ENCODE measurements around the gene GMDS.

The GMDS gene

DNA sequence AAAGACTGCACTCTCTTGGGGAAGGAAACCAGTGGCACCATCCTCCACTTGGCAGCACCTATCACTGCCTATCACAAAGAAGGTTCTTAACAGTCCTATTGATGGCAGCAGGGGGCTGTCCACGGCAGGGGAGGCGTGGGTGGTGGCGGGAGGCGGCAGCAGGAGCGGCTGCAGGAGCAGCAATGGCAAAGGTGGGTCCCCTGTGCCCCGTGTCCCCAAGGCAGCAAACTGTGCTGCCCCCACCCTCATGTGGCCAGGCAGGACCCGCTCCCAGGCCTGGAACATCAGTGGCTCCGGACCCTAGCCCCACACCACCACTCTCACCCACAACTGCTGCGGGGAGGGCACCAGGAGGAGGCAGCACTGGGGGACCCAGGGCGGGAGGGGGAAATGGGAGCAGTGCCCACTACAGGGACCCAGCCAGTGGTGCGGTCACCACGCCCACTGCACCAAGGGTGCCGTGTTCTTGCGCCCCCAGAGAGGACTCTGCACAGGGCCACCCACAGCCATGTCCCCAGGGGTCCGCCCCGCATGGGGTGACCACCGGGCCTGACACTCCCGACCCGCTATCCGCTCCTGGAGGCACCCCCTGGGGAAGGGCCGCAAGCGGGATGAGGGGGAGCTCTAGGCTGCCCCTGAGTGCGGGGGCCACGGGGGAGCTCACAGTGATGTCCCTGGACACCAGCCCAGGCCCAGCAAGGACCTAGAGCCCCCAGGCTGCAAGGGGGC lies 54.6 kb downstream of the GMDS start:
- Histone ChIP-seq H3K4me3 (ENCODE audit: low read length in 2 of 2) (no peak overlapping the region), H3K4me1 (ENCODE audit: control insufficient read depth, insufficient read depth, low read length) (no peaks in the 10 kb centered on the region), H3K27me3 (ENCODE audit: control insufficient read depth in 1 of 2, insufficient read depth in 2 of 2, low read length in 2 of 2) (no peaks in the 10 kb centered on the region), H3K9ac (ENCODE audit: low read length in 2 of 2) (no peak overlapping the region), H3K9me3 (ENCODE audit: control insufficient read depth in 2 of 2, low read length in 2 of 2) (no peaks in the 10 kb centered on the region), H3K36me3 (ENCODE audit: control insufficient read depth in 2 of 2, insufficient read depth in 2 of 2, low read length in 2 of 2) (no peaks in the 10 kb centered on the region), H3K27ac (ENCODE audit: low read length) (no peak overlapping the region)

DNA sequence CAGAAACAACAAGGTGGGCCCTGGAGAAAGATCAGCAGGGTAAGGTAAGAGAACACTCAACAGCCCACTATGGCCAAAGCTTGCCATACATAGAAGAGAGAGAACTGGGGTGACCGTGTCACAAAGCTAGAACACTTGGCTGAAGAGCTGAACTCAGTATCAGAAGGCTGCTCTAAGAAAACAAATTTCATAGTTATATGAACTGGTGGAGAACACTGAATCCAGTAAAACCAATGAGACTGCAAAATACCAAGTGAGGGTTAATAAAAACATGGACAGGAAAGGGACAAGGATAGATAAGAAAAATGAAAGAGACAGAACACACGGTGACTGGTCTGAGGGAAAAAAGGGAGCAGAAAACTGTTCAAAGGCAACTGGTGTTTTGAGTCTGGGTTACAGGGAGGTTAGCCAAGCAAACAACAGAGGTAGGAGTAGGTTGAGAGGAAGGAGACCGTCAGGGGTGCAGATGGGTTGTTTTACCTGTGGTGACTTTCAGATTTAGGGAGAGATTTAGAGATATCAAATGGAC lies 56.5 kb downstream of the GMDS start:
- Histone ChIP-seq H3K4me3 (ENCODE audit: low read length in 2 of 2) (no peak overlapping the region), H3K4me1 (ENCODE audit: control insufficient read depth, insufficient read depth, low read length) (no peaks in the 10 kb centered on the region), H3K27ac (ENCODE audit: low read length) (no peak overlapping the region), H3K9me3 (ENCODE audit: control insufficient read depth in 2 of 2, low read length in 2 of 2) (no peaks in the 10 kb centered on the region), H3K36me3 (ENCODE audit: control insufficient read depth in 2 of 2, insufficient read depth in 2 of 2, low read length in 2 of 2) (no peaks in the 10 kb centered on the region), H3K27me3 (ENCODE audit: control insufficient read depth in 1 of 2, insufficient read depth in 2 of 2, low read length in 2 of 2) (no peaks in the 10 kb centered on the region), H3K9ac (ENCODE audit: low read length in 2 of 2) (no peak overlapping the region)

DNA sequence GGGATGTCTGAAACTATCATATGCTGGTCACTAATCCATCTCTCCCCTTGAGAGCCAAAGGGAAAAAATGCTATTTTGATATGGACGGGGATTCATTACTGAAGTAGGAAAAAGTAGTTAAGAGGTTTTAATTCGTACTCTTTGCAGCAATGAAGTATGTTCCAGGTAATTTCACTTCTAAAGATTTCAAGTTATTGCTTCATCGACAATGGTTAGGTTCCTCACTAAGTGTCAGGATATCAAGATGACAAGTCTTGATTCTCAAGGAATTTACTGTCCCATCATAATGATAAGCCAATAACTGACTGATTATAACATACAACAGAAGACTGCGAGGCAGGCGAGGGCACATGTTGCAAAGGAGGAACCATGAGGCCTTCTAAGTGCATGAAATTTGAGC lies 57.0 kb downstream of the GMDS start:
- Histone ChIP-seq H3K27me3 (ENCODE audit: control insufficient read depth in 1 of 2, insufficient read depth in 2 of 2, low read length in 2 of 2) (no peaks in the 10 kb centered on the region), H3K4me1 (ENCODE audit: control insufficient read depth, insufficient read depth, low read length) (no peaks in the 10 kb centered on the region), H3K27ac (ENCODE audit: low read length) (no peak overlapping the region), H3K9ac (ENCODE audit: low read length in 2 of 2) (no peak overlapping the region), H3K4me3 (ENCODE audit: low read length in 2 of 2) (no peak overlapping the region), H3K9me3 (ENCODE audit: control insufficient read depth in 2 of 2, low read length in 2 of 2) (no peaks in the 10 kb centered on the region), H3K36me3 (ENCODE audit: control insufficient read depth in 2 of 2, insufficient read depth in 2 of 2, low read length in 2 of 2) (no peaks in the 10 kb centered on the region)

DNA sequence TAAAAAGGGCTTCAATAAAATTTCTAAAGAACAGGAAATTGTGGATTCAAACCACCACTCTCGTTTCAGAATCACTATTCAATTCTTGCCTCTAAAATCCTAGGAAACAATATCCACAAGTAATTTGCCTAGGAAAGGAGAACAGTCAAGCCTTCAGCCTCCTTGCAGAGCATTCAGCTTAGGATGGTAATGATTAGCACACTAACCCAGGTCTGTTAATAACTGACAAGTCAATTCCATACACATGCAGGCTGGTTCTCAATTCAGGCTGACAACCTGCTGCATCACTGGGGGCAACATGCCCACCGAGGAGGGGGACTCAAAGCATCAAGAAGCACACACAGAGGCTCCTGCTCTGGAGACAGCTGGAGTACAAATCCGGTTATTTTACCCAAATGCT lies 57.6 kb downstream of the GMDS start:
- no peak overlapping the region for H3K9ac ChIP-seq (ENCODE audit: low read length in 2 of 2)
- H3K27ac ChIP-seq (ENCODE audit: low read length): no peak overlapping the region
- H3K4me3 ChIP-seq (ENCODE audit: low read length in 2 of 2): no peak overlapping the region
- no peaks in the 10 kb centered on the region for H3K27me3 ChIP-seq (ENCODE audit: control insufficient read depth in 1 of 2, insufficient read depth in 2 of 2, low read length in 2 of 2)
- H3K4me1 ChIP-seq (ENCODE audit: control insufficient read depth, insufficient read depth, low read length): no peaks in the 10 kb centered on the region
- H3K9me3 ChIP-seq (ENCODE audit: control insufficient read depth in 2 of 2, low read length in 2 of 2): no peaks in the 10 kb centered on the region
- H3K36me3 ChIP-seq (ENCODE audit: control insufficient read depth in 2 of 2, insufficient read depth in 2 of 2, low read length in 2 of 2): no peaks in the 10 kb centered on the region

DNA sequence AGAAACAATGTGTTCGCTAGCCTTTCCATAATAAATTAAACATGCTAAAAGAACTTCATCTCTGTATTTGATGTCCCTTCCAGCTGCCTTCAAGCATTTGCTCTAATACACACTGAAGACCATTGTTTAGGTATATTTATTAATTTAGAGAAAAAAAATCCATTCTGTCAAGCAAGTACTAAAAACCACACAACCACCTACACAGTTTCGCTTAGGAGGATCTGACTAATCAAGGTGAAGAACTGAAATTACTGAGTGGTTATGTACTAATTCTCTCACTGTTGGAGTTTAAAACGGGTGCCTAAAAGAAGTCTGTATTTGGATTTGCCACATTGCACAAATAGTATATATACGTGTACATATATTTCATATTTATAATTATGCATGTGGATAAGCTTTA lies 58.9 kb downstream of the GMDS start:
- H3K27me3 ChIP-seq (ENCODE audit: control insufficient read depth in 1 of 2, insufficient read depth in 2 of 2, low read length in 2 of 2): no peaks in the 10 kb centered on the region
- no peaks in the 10 kb centered on the region for H3K36me3 ChIP-seq (ENCODE audit: control insufficient read depth in 2 of 2, insufficient read depth in 2 of 2, low read length in 2 of 2)
- no peaks in the 10 kb centered on the region for H3K4me1 ChIP-seq (ENCODE audit: control insufficient read depth, insufficient read depth, low read length)
- no peaks in the 10 kb centered on the region for H3K9me3 ChIP-seq (ENCODE audit: control insufficient read depth in 2 of 2, low read length in 2 of 2)
- no peak overlapping the region for H3K27ac ChIP-seq (ENCODE audit: low read length)
- H3K9ac ChIP-seq (ENCODE audit: low read length in 2 of 2): no peak overlapping the region
- no peak overlapping the region for H3K4me3 ChIP-seq (ENCODE audit: low read length in 2 of 2)

DNA sequence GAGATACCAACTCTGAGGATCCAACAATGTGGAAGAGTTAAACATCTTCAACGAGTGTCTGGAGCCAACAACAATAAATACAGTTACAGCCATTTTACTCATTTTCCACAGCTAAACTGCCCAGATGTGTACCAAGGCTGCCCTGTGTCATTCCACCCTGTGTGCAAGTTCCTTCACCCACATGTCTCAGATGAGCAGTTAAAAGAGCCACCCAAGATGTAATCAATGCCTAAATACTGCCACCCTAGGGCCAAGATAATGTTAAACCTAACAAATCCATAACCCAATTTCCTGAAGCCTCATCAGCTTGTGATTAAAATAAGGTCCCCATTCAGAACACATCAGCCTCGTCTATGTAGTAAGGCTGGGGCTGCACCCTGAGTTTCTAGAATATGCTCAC lies 59.9 kb downstream of the GMDS start:
- no peaks in the 10 kb centered on the region for H3K4me1 ChIP-seq (ENCODE audit: control insufficient read depth, insufficient read depth, low read length)
- no peak overlapping the region for H3K9ac ChIP-seq (ENCODE audit: low read length in 2 of 2)
- H3K36me3 ChIP-seq (ENCODE audit: control insufficient read depth in 2 of 2, insufficient read depth in 2 of 2, low read length in 2 of 2): no peaks in the 10 kb centered on the region
- H3K4me3 ChIP-seq (ENCODE audit: low read length in 2 of 2): no peak overlapping the region
- no peaks in the 10 kb centered on the region for H3K9me3 ChIP-seq (ENCODE audit: control insufficient read depth in 2 of 2, low read length in 2 of 2)
- H3K27me3 ChIP-seq (ENCODE audit: control insufficient read depth in 1 of 2, insufficient read depth in 2 of 2, low read length in 2 of 2): no peaks in the 10 kb centered on the region
- H3K27ac ChIP-seq (ENCODE audit: low read length): no peak overlapping the region

DNA sequence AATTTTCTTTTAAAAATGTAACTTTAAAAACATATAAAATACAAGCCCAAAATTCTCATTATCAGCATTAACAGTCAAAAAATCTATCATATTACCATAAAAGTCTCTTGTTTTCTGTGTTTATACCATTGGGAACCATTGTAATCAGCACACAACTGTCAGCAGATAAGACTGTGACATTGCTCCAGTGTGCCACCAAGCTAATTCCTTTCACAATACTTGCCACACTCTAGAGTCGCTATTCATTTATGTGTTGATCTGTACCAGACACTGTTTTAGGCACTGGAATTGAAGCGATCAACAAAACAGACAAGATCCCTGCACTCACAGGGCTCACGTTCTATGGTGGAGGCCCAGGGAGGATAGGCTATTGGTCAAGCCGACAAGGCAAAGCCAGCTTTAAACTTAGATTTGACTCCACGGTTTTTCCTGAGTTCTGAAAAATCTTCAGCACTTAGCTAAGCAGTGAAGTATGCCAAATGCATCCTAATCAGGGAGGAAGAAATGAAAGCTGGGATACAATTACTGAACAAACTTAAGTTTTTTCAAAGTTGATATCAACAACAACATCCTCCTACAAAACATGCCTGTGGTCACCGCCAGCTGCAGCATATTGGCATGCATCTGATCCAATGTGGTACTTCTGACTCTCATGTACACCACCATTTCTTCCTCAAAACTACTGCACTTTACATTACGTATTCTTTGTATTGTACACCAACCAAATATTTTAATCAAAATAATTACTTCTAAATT lies 60.5 kb downstream of the GMDS start:
- H3K4me3 ChIP-seq (ENCODE audit: low read length in 2 of 2): no peak overlapping the region
- no peaks in the 10 kb centered on the region for H3K9me3 ChIP-seq (ENCODE audit: control insufficient read depth in 2 of 2, low read length in 2 of 2)
- no peak overlapping the region for H3K9ac ChIP-seq (ENCODE audit: low read length in 2 of 2)
- no peaks in the 10 kb centered on the region for H3K4me1 ChIP-seq (ENCODE audit: control insufficient read depth, insufficient read depth, low read length)
- no peaks in the 10 kb centered on the region for H3K27me3 ChIP-seq (ENCODE audit: control insufficient read depth in 1 of 2, insufficient read depth in 2 of 2, low read length in 2 of 2)
- H3K36me3 ChIP-seq (ENCODE audit: control insufficient read depth in 2 of 2, insufficient read depth in 2 of 2, low read length in 2 of 2): no peaks in the 10 kb centered on the region
- H3K27ac ChIP-seq (ENCODE audit: low read length): no peak overlapping the region

DNA sequence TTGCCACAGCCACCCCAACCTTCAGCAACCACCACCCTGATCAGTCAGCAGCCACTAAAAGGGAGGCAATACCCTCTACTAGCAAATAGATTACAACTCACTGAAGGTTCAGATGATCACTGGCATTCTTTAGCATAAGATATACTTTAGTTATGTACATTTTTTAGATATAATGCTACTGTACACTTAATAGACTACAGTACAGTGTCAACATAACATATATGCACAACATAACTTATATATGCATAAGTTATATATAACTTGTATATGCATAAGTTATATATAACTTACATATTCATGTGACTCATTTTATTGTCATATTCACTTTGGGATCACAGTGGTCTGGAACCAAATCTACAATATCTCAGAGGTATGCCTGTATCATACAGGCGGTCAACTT lies 61.7 kb downstream of the GMDS start:
- Histone ChIP-seq H3K4me3 (ENCODE audit: low read length in 2 of 2) (no peak overlapping the region), H3K36me3 (ENCODE audit: control insufficient read depth in 2 of 2, insufficient read depth in 2 of 2, low read length in 2 of 2) (no peaks in the 10 kb centered on the region), H3K9ac (ENCODE audit: low read length in 2 of 2) (no peak overlapping the region), H3K4me1 (ENCODE audit: control insufficient read depth, insufficient read depth, low read length) (no peaks in the 10 kb centered on the region), H3K27me3 (ENCODE audit: control insufficient read depth in 1 of 2, insufficient read depth in 2 of 2, low read length in 2 of 2) (no peaks in the 10 kb centered on the region), H3K9me3 (ENCODE audit: control insufficient read depth in 2 of 2, low read length in 2 of 2) (no peaks in the 10 kb centered on the region), H3K27ac (ENCODE audit: low read length) (no peak overlapping the region)

DNA sequence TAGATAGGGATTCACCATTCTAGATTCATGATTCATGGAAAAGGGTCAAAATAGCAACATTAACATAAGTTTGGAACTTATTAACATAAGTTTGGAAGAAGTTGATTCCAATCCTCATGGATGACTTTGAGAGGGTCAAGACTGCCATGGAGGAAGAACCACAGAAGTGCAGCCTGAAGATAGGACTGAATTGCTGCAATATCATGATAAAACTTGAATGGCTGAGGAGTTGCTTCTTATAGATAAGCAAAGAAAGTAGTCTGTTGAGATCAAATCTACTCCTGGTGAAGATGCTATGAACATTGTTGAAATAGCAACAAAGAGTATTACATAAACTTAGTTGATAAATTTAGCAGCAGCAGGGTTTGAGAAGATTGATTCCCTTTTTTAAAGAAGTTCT lies 62.2 kb downstream of the GMDS start:
- Histone ChIP-seq H3K9me3 (ENCODE audit: control insufficient read depth in 2 of 2, low read length in 2 of 2) (no peaks in the 10 kb centered on the region), H3K4me3 (ENCODE audit: low read length in 2 of 2) (no peak overlapping the region), H3K9ac (ENCODE audit: low read length in 2 of 2) (no peak overlapping the region), H3K27ac (ENCODE audit: low read length) (no peak overlapping the region), H3K4me1 (ENCODE audit: control insufficient read depth, insufficient read depth, low read length) (no peaks in the 10 kb centered on the region), H3K36me3 (ENCODE audit: control insufficient read depth in 2 of 2, insufficient read depth in 2 of 2, low read length in 2 of 2) (no peaks in the 10 kb centered on the region), H3K27me3 (ENCODE audit: control insufficient read depth in 1 of 2, insufficient read depth in 2 of 2, low read length in 2 of 2) (no peaks in the 10 kb centered on the region)

DNA sequence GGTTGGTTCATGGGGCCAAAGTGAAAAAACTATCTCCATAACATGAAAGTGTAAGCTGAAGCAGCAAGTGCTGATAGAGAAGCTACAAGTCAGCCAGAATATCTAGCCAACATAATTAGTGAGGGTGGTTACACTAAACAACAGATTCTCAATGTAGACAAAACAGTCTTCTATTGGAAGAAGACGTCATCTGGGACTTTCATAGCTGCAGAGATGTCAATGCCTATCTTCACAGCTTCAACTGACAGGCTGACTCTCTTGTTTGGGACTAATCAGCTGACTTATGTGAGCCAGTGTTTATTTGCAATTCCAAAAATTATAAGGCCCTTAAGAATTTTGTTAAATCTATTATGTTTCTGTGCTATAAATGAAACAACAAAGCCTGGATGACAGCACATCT lies 63.2 kb downstream of the GMDS start:
- H3K36me3 ChIP-seq (ENCODE audit: control insufficient read depth in 2 of 2, insufficient read depth in 2 of 2, low read length in 2 of 2): no peaks in the 10 kb centered on the region
- no peaks in the 10 kb centered on the region for H3K4me1 ChIP-seq (ENCODE audit: control insufficient read depth, insufficient read depth, low read length)
- H3K27me3 ChIP-seq (ENCODE audit: control insufficient read depth in 1 of 2, insufficient read depth in 2 of 2, low read length in 2 of 2): no peaks in the 10 kb centered on the region
- no peak overlapping the region for H3K27ac ChIP-seq (ENCODE audit: low read length)
- no peaks in the 10 kb centered on the region for H3K9me3 ChIP-seq (ENCODE audit: control insufficient read depth in 2 of 2, low read length in 2 of 2)
- H3K9ac ChIP-seq (ENCODE audit: low read length in 2 of 2): no peak overlapping the region
- H3K4me3 ChIP-seq (ENCODE audit: low read length in 2 of 2): no peak overlapping the region

DNA sequence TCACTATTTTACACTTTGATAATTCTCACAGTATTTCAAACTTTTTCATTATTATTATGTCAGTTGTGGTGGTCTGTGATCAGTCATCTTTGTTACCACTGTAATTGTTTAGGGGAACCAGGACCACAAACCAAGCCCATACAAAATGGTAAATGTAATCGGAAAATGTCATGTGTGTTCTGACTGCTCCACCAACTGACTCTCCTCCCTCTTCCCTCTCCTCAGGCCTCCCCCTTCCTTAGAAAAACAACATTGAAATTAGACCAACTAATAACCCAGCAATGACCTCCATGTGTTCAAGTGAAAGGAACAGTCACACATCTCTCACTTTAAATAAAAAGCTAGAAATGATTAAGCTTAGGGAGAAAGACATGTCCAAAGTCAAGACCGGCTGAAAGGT lies 63.8 kb downstream of the GMDS start:
- no peak overlapping the region for H3K4me3 ChIP-seq (ENCODE audit: low read length in 2 of 2)
- no peaks in the 10 kb centered on the region for H3K4me1 ChIP-seq (ENCODE audit: control insufficient read depth, insufficient read depth, low read length)
- H3K9me3 ChIP-seq (ENCODE audit: control insufficient read depth in 2 of 2, low read length in 2 of 2): no peaks in the 10 kb centered on the region
- no peaks in the 10 kb centered on the region for H3K36me3 ChIP-seq (ENCODE audit: control insufficient read depth in 2 of 2, insufficient read depth in 2 of 2, low read length in 2 of 2)
- H3K9ac ChIP-seq (ENCODE audit: low read length in 2 of 2): no peak overlapping the region
- H3K27me3 ChIP-seq (ENCODE audit: control insufficient read depth in 1 of 2, insufficient read depth in 2 of 2, low read length in 2 of 2): no peaks in the 10 kb centered on the region
- H3K27ac ChIP-seq (ENCODE audit: low read length): no peak overlapping the region
